GM19023 (cell line): Measurements from ENCODE around the gene PDS5A.
"Not testable (repeated sequence)": the region's sequence is repeated elsewhere in the genome, so short reads cannot be mapped to it uniquely, and the experiment has no call there.

Source experiments
- ATAC-seq: cut with Tn5 transposase; IDR thresholded peaks from one replicate; pipeline ENCODE4 v1.9.1; 2021; ENCODE audit warnings: mild to moderate bottlenecking, moderate library complexity; ENCODE audit not compliant: unreplicated experiment

Gene PDS5A

GRCh38 chr4:39905019-39905418 lies 72.7 kb downstream of the PDS5A start:
- ATAC-seq = not testable (repeated sequence)

DNA sequence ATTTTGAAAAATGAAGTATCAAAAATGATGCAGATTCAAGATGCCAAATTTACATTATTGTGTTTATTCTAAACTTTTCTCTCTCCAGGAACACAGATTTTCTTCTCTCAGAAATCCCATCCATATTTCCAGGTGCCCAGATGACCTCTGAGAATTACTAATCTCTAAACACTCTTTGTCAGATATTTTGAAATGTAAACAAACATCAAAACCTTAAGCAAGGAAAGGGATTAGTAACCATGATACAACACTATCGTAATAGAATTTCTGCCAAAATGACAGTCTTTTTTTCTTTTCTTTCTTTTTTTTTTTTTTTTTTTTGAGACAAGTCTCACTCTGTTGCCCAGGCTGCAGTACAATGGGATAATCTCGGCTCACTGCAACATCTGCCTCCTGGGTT lies 76.7 kb downstream of the PDS5A start:
- no peak for ATAC-seq

DNA sequence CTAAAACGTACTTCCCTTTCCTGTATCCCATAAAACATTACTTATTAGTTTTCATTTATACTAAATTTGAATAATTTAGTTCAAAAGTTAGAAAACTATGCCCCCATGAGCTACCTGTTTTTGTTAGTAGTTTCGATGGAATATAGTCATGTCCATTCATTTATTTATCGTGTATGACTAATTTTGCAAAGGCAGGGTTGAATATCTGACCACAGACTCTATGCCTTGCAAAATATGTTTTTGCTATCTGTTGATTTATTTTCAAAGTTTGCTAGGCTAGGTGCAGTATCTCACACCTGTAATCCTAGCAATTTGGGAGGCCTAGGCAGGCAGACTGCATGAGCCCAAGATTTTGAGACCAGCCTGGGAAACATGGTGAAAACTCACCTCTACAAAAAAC lies 78.4 kb downstream of the PDS5A start:
- no peak for ATAC-seq

- no peak for ATAC-seq
Observed at GRCh38 chr4:39898015-39898414, 79.7 kb downstream of the PDS5A start.

DNA sequence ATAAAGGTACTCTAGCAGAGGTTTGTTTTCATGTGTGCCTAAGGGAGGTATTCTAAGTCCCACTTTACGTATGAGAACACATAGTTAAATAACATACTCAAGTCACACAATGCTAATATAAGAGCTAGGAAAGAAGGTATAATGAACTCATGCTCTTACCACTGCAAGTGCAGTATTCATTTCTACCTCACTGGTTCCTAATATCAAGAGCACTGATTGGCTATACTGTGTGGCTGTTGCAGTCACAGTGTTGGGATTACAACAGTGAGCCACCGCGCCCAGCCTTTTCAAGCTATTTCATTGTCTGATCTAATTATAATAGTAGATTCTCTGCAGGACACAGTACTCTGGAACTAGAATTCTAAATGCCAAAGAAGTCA lies 84.0 kb downstream of the PDS5A start:
- no peak for ATAC-seq

DNA sequence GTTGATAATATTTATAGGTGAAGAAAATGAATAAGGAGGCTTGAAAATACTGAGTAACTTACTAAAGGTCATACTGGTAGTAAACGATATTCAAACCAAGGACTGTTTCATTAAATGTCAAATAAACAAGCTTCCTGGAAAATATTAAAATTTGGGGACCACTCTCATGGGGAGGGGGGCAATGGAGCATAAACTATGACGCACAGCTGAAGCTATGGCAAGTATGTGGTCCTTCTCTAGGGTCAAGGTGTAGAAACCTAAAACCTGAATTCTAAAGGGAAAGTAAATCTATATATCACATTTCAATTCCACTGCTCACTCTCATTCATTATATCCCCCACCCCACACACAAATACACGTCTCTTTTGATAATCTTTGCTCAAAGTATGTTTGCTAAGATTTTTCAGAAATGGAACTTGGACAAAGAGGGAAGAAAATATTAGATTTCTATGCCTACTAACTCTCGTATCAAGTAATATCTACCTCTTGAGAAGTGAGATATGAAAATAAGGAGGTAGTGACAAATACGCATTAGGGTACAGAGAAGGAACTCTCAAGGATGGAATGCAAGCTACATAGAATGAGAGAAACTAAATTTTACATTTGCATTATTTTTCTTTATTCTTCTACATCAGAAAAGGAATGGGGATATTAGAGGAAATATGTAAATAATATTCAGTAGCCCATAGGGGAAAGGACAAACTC lies 84.6 kb downstream of the PDS5A start:
- no peak for ATAC-seq

- no peak for ATAC-seq
Observed at GRCh38 chr4:39889226-39889625, 88.5 kb downstream of the PDS5A start.

DNA sequence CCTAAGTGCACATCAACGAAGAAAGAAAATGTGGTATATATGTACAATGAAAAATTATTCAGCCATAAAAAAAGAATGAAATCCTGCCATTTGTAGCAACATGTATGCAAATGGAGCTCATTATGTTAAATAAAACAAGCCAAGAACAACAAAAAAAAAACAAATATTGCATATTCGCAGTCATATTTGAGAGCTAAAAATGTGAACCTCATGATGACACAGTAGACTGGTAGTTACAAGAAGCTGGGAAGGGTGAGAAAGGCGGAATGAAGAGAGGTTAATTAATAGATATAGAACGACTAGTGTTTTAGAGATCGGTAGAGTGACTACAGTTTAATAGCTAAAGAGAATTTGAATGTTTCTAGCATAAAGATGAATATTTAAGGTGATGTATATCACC lies 89.2 kb downstream of the PDS5A start:
- no peak for ATAC-seq

- no peak for ATAC-seq
Observed at GRCh38 chr4:39883646-39884045, 94.1 kb downstream of the PDS5A start.

DNA sequence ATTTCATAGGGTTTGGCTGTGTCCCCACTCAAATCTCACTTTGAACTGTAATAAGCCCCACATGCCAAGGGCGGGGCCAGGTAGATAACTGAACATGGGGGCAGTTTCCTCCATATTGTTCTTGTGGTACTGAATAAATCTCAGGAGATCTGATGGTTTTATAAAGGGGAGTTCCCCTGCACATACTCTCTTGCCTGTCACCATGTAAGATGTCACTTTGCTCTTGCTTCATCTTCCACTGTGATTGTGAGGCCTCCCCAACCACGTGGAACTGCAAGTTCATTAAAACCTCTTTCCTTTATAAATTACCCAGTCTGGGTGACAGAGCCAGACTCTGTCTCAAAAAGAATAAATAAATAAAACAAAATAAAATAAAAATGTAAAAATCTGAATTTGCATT lies 95.9 kb downstream of the PDS5A start:
- no peak for ATAC-seq

DNA sequence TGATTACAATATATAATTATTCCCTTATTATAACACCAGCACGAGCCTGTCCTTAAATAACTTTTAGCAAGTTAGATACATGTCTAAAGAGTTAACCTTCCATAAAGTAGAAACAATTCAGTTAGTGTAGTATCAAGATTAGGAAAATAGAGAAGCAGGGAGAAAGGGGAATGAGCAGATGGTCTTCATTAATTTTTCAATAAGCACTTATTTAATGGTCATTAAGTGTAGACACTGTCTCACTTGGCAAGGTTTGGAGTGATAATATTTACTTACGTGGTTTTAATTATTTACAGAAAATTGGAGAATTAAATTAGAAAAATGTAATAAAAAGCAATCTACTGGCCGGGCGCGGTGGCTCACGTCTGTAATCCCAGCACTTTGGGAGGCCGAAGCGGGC lies 99.7 kb downstream of the PDS5A start:
- ATAC-seq = no peak

DNA sequence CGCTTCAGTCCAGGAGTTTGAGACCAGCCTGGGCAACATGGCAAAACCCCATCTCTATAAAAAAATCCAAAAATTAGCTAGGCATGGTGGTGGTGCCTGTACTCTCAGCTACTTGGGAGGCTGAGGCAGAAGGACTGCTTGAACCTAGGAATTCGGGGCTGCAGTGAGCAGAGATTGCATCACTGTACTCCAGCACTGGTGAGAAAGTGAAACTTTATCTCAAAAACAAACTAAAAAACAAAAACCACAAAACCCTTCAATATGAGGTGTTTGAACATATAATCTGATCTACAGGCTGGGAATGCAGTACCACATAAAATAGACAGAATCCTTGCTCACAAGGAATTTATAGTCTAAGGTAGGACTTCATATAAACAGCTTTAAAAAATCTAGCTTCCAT lies 103.9 kb downstream of the PDS5A start:
- ATAC-seq = no peak

GRCh38 chr4:39865280-39865679 lies 112.4 kb downstream of the PDS5A start:
- no peak for ATAC-seq

GRCh38 chr4:39864391-39864790 lies 113.3 kb downstream of the PDS5A start:
- ATAC-seq = no peak

- ATAC-seq = no peak
Observed at GRCh38 chr4:39860804-39861203, 116.9 kb downstream of the PDS5A start.

GRCh38 chr4:39855909-39856512 lies 121.7 kb downstream of the PDS5A start:
- ATAC-seq = no peak

DNA sequence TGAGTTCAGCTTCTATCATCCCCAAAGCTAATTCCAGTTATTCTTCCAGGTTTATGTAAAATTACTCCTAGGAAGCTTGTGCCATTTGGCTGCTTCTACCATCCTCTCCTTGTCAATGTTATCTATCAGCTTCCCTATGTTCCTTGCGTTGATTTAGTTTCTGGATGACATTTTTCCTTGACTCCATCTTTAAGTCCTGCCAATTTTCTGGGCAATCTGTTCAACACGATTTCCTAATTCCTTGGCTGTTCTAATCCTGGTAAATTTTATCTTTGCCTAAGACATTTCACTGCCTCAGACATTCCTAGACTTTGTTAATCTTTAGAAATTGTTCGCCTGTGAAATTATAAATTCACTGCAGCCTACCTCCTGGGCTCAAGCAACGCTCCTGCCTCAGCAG lies 125.1 kb downstream of the PDS5A start:
- no peak for ATAC-seq

DNA sequence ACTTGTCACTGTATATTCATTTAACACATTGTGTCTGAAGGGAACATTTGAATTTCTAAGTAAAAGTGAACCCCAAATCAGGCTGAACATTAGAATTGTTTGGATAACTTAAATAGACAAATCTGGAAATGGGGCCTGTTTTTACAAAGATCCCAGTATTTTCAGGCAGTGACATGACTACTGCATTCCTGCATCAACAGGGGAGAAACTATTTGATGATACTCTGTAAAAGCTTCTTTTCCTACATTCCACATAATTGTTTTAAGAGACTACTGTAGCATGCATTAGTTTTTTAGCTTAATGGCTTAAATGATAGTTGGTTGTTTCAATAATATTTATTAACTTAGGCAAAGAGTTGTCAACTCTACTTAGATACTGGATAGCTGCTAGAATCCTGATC lies 127.0 kb downstream of the PDS5A start:
- no peak for ATAC-seq

GRCh38 chr4:39846705-39847104 lies 131.0 kb downstream of the PDS5A start:
- ATAC-seq = no peak

DNA sequence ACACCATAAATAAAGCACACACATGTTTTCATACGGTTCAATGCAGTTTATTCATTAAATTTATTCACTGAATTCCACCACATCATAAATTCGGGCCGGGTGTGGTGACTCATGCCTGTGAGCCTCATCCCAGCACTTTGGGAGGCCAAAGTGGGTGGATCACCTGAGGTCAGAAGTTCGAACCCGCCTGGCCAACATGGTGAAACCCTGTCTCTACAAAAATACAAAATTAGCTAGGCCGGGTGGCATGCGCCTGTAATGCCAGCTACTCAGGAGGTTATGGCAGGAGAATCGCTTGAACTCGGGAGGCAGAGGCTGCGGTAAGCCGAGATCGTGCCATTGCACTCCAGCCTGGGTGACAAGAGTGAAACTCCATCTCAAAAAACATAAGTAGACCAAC lies 131.6 kb downstream of the PDS5A start:
- ATAC-seq = no peak

DNA sequence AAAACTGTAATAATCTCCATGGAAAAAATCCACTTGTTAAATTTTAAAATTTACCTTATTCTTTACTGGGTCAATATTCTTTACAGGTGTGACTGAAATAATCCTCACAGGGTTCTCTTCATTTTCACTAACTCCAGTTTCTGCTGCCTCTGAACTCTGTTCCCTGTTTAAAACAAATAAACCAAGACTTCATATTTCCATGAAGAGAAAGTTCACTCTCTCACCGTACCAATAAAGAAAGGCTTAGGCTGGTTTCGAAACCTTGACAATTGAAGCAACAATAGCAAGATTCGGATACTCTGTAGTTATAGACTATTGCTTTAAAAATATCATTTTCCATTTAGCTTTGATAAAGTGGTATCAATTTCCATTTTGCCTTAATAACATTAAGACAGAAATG lies 135.8 kb downstream of the PDS5A start:
- no peak for ATAC-seq

- ATAC-seq = not testable (repeated sequence)
Observed at GRCh38 chr4:39840516-39840915, 137.2 kb downstream of the PDS5A start.

DNA sequence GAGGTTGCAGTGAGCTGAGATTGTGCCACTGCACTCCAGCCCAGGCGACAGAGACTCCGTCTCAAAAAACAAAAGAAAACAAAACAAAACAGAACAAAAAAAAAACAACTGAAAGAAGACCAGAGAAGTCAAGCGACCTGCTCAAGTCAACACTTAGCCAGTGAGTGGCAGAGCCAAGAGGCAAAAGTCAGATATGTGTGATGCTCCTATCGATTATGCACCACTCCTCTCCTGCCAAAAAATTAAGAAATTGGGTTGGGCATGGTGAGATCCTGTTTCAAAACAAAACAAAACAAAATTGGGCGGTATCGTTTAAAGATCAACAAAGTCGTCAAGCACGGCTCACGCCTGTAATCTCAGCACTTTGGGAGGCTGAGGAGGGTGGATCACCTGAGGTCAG lies 137.7 kb downstream of the PDS5A start:
- ATAC-seq = no peak
